HG02938 (cell line): ENCODE measurements around the gene TTC3.
"Not testable (repeated sequence)": the region's sequence is repeated elsewhere in the genome, so short reads cannot be mapped to it uniquely, and the experiment has no call there.

Experiments
- ATAC-seq: cut with Tn5 transposase; IDR thresholded peaks from one replicate; pipeline ENCODE4 v1.9.1; 2021; ENCODE audit warnings: mild to moderate bottlenecking, moderate library complexity; ENCODE audit not compliant: unreplicated experiment

TTC3 gene

GRCh38 chr21:37093977-37094376 lies 20.9 kb downstream of the TTC3 start:
- no peak for ATAC-seq

GRCh38 chr21:37095821-37096220 lies 22.8 kb downstream of the TTC3 start:
- ATAC-seq = no peak

- ATAC-seq = no peak
Observed at GRCh38 chr21:37098751-37099150, 25.7 kb downstream of the TTC3 start.

GRCh38 chr21:37100316-37100715 lies 27.3 kb downstream of the TTC3 start:
- ATAC-seq = no peak

- ATAC-seq = no peak
Observed at GRCh38 chr21:37101384-37101783, 28.3 kb downstream of the TTC3 start.

GRCh38 chr21:37102746-37103145 lies 29.7 kb downstream of the TTC3 start:
- ATAC-seq = not testable (repeated sequence)

- no peak for ATAC-seq
Observed at GRCh38 chr21:37106998-37107397, 33.9 kb downstream of the TTC3 start.

GRCh38 chr21:37111029-37111428 lies 38.0 kb downstream of the TTC3 start:
- not testable (repeated sequence) for ATAC-seq

- not testable (repeated sequence) for ATAC-seq
Observed at GRCh38 chr21:37114301-37114700, 41.2 kb downstream of the TTC3 start.

- not testable (repeated sequence) for ATAC-seq
Observed at GRCh38 chr21:37116459-37116858, 43.4 kb downstream of the TTC3 start.

- no peak for ATAC-seq
Observed at GRCh38 chr21:37117204-37117603, 44.1 kb downstream of the TTC3 start.

- ATAC-seq = no peak
Observed at GRCh38 chr21:37118187-37118826, 45.3 kb downstream of the TTC3 start.

GRCh38 chr21:37119421-37120218 lies 46.6 kb downstream of the TTC3 start:
- no peak for ATAC-seq

GRCh38 chr21:37128076-37128475 lies 55.0 kb downstream of the TTC3 start:
- ATAC-seq = no peak

- ATAC-seq = no peak
Observed at GRCh38 chr21:37130971-37131370, 57.9 kb downstream of the TTC3 start.

- no peak for ATAC-seq
Observed at GRCh38 chr21:37136261-37136660, 63.2 kb downstream of the TTC3 start.

- no peak for ATAC-seq
Observed at GRCh38 chr21:37136744-37137143, 63.7 kb downstream of the TTC3 start.

- ATAC-seq = no peak
Observed at GRCh38 chr21:37139154-37139553, 66.1 kb downstream of the TTC3 start.

GRCh38 chr21:37139902-37140301 lies 66.8 kb downstream of the TTC3 start:
- no peak for ATAC-seq

- not testable (repeated sequence) for ATAC-seq
Observed at GRCh38 chr21:37143392-37143791, 70.3 kb downstream of the TTC3 start.

- ATAC-seq = no peak
Observed at GRCh38 chr21:37145635-37146111, 72.6 kb downstream of the TTC3 start.
